ENCODE measurements around the gene LPCAT3.

Gene LPCAT3

GRCh38 chr12:6987956-6988553 is 30.2 kb downstream of the LPCAT3 start:
- Mint-ChIP-seq H3K27ac (no peak overlapping the region), H3K36me3 (ENCODE audit: low read depth) (peaks cover 42% of the 10 kb centered on the region), H3K4me1 (no peaks in the 10 kb centered on the region), H3K9me3 (no peaks in the 10 kb centered on the region), H3K27me3 (ENCODE audit: low read depth, poor library complexity) (no peaks in the 10 kb centered on the region), H3K4me3 (no peak overlapping the region)
- no peak for TF ChIP-seq CTCF (IDR thresholded peaks at IDR 0.05)
- DNase-seq: no peak

- no peaks in the 10 kb centered on the region for H3K9me3 Mint-ChIP-seq
- H3K36me3 Mint-ChIP-seq (ENCODE audit: low read depth): peaks cover 49% of the 10 kb centered on the region
- H3K4me1 Mint-ChIP-seq: no peaks in the 10 kb centered on the region
- no peak for DNase-seq
- no peak overlapping the region for H3K4me3 Mint-ChIP-seq
- no peaks in the 10 kb centered on the region for H3K27me3 Mint-ChIP-seq (ENCODE audit: low read depth, poor library complexity)
- TF ChIP-seq CTCF (IDR thresholded peaks at IDR 0.05): no peak
- H3K27ac Mint-ChIP-seq: no peak overlapping the region
Measured at GRCh38 chr12:6982532-6982931, 35.7 kb downstream of the LPCAT3 start.

- H3K4me1 Mint-ChIP-seq: no peaks in the 10 kb centered on the region
- H3K27me3 Mint-ChIP-seq (ENCODE audit: low read depth, poor library complexity): no peaks in the 10 kb centered on the region
- H3K36me3 Mint-ChIP-seq (ENCODE audit: low read depth): peaks cover 53% of the 10 kb centered on the region
- H3K9me3 Mint-ChIP-seq: no peaks in the 10 kb centered on the region
- peak overlapping the region; percentile 32 for H3K27ac Mint-ChIP-seq
- TF ChIP-seq CTCF (IDR thresholded peaks at IDR 0.05): no peak
- H3K4me3 Mint-ChIP-seq: no peak overlapping the region
- DNase-seq: no peak
Measured at GRCh38 chr12:6981152-6982052, 36.9 kb downstream of the LPCAT3 start.

GRCh38 chr12:6980740-6981139 is 37.5 kb downstream of the LPCAT3 start:
- Mint-ChIP-seq H3K27me3 (ENCODE audit: low read depth, poor library complexity) (no peaks in the 10 kb centered on the region), H3K27ac (peak overlapping the region; percentile 32), H3K9me3 (no peaks in the 10 kb centered on the region), H3K4me3 (no peak overlapping the region), H3K4me1 (no peaks in the 10 kb centered on the region), H3K36me3 (ENCODE audit: low read depth) (peaks cover 53% of the 10 kb centered on the region)
- TF ChIP-seq CTCF (IDR thresholded peaks at IDR 0.05): no peak
- no peak for DNase-seq

- no peak for TF ChIP-seq CTCF (IDR thresholded peaks at IDR 0.05)
- peaks cover 57% of the 10 kb centered on the region for H3K36me3 Mint-ChIP-seq (ENCODE audit: low read depth)
- peak overlapping the region; percentile 22 for H3K27ac Mint-ChIP-seq
- H3K9me3 Mint-ChIP-seq: no peaks in the 10 kb centered on the region
- H3K4me1 Mint-ChIP-seq: no peaks in the 10 kb centered on the region
- no peak for DNase-seq
- no peaks in the 10 kb centered on the region for H3K27me3 Mint-ChIP-seq (ENCODE audit: low read depth, poor library complexity)
- H3K4me3 Mint-ChIP-seq: no peak overlapping the region
Measured at GRCh38 chr12:6980075-6980474, 38.2 kb downstream of the LPCAT3 start.
